ENCODE data around the gene EHD3.

Gene EHD3

GRCh38 chr2:31296641-31297287 is 62.8 kb downstream of the EHD3 start:
- DNase-seq, result no peak

- no peak for DNase-seq
Observed at GRCh38 chr2:31297751-31298150, 63.8 kb downstream of the EHD3 start.

- DNase-seq, result no peak
Observed at GRCh38 chr2:31299547-31299946, 65.6 kb downstream of the EHD3 start.

GRCh38 chr2:31300309-31300708 is 66.4 kb downstream of the EHD3 start:
- DNase-seq, result no peak

GRCh38 chr2:31302940-31303563 is 69.1 kb downstream of the EHD3 start:
- no peak for DNase-seq

- no peak for DNase-seq
Observed at GRCh38 chr2:31304816-31305215, 70.9 kb downstream of the EHD3 start.

- no peak for DNase-seq
Observed at GRCh38 chr2:31312898-31313297, 78.9 kb downstream of the EHD3 start.

GRCh38 chr2:31314761-31315160 is 80.8 kb downstream of the EHD3 start:
- no peak for DNase-seq

- DNase-seq, result no peak
Observed at GRCh38 chr2:31317396-31317795, 83.4 kb downstream of the EHD3 start.

- peak; percentile 39 for DNase-seq
Observed at GRCh38 chr2:31318361-31319336, 84.7 kb downstream of the EHD3 start.
